ENCODE results near the gene PHF12. TPM values are rescaled to one million over a fixed set of nuclear protein-coding genes. Genes with fewer than 3 reads are reported as not detected.
A peak's percentile ranks its signal among the peaks of the same experiment; 100 is the strongest.

PHF12 gene
- total RNA-seq, 2 experiments from 2014 or later = 52.8 to 56.7 TPM

DNA sequence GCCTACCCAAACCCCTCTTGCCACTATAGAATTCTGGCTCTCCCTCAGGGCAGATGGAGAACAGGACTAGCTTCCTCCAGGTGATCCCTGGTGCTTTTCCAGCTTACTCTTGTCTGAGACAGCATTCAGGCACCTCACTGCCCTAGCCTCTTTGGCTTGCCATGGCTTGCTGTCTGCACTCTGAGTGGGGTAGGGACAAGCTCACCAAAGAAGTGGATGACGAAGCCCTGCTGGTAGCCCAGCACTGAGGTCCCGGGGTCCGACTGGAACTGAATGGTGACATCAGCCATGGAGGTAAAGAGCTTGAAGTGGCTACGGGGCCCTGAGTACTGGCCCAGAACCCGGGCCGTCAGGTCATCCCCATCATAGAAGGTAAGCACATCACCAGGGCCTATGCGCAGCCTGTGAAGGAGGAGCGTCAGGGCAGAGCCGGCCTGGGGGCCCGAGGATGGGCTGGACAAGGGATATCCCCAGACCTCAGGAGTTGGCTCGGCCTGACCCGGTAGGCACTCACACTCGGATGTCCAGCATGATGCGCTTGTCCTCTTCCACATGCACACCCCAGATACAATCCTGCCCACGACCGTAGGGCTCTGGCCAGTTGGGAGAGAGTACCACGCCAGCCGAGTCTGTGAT is 7.6 kb upstream of the PHF12 start:
- Mint-ChIP-seq H3K4me1 (ENCODE audit: low read depth) (no peaks in the 10 kb centered on the region), H3K27ac (no peak overlapping the region), H3K36me3 (ENCODE audit: low read depth) (no peaks in the 10 kb centered on the region), H3K9me3 (no peaks in the 10 kb centered on the region), H3K27me3 (ENCODE audit: low read depth) (peaks cover 7% of the 10 kb centered on the region), H3K4me3 (no peak overlapping the region)
- CTCF ChIA-PET = interaction anchor here (10.7 kb wide), 1 partner anchor 157 kb away, joined by 302 read pairs; no protein-coding TSS in a partner anchor
- no peak for DNase-seq
- intact Hi-C loops (cut with micrococcal nuclease) = loop anchor here (10.0 kb wide), 1 partner anchor 384 kb away; the partner anchor contains the start of genes ALDOC and PIGS

DNA sequence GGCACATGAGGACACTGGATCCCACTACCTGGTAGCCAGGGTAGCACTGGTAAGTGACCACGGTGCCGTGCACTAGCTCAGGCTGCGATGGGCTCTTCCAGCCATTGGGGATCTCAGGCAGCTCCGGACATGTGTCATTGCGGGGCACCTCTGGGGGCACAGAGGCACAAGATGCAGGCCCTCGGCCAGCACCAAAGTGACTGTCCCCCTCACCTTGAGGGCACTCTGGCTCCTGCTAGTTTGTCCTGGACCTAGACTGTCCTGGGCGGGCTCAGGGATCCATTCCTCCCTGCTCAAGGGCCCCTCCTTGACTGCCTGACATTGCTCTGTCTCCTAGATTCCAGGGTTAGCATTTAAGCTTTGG is 6.7 kb upstream of the PHF12 start:
- H3K9me3 Mint-ChIP-seq = no peaks in the 10 kb centered on the region
- H3K36me3 Mint-ChIP-seq (ENCODE audit: low read depth) = no peaks in the 10 kb centered on the region
- CTCF ChIA-PET = interaction anchor here (0.6 to 10.7 kb wide), 3 partner anchors 8 to 158 kb away, joined by 3 to 302 read pairs (median 7); no protein-coding TSS in a partner anchor
- H3K4me1 Mint-ChIP-seq (ENCODE audit: low read depth) = no peaks in the 10 kb centered on the region
- H3K27me3 Mint-ChIP-seq (ENCODE audit: low read depth) = peaks cover 3% of the 10 kb centered on the region
- no peak overlapping the region for H3K4me3 Mint-ChIP-seq
- no peak overlapping the region for H3K27ac Mint-ChIP-seq
- no peak for DNase-seq
- intact Hi-C loops (cut with micrococcal nuclease) = loop anchor here (10.0 kb wide), 1 partner anchor 383 kb away; the partner anchor contains the start of genes ALDOC and PIGS

DNA sequence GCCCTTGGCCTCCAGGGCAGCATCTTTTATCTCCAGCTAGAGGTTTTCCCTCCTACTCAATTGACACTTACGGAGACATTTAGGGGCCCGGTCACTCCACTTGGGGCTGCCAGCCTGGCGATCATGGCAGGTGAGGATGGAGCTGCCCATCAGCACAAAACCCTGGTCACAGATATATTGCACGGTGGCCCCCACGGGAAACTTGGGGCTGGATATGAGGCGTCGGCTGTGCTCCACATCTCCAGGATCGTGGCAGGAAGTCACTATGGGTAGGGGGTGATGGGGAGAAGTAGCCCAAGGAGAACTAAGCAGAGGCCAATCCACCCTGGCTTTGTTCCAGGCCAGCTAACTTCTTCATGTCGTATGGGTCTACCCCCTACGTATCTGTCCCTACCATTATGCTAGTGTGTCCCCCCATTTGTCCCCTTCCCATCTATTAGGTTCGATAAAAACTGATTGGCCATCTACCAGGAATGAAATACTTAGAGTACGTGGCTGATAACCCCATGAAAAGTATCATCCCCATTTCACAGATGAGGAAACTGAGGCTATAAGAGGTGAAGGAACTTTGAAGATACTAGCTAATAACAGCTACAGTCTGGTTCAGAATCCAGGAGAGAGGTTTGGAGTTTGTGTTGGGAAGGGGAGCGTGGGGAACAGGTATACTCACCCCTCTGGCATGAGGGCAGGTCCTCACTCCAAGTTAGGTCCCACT is 6.1 kb upstream of the PHF12 start:
- CTCF ChIA-PET = interaction anchor here (0.6 to 10.7 kb wide), 3 partner anchors 8 to 158 kb away, joined by 3 to 302 read pairs (median 7); no protein-coding TSS in a partner anchor
- no peak overlapping the region for H3K4me3 Mint-ChIP-seq
- H3K27ac Mint-ChIP-seq = no peak overlapping the region
- no peaks in the 10 kb centered on the region for H3K36me3 Mint-ChIP-seq (ENCODE audit: low read depth)
- H3K27me3 Mint-ChIP-seq (ENCODE audit: low read depth) = peaks cover 3% of the 10 kb centered on the region
- no peak for DNase-seq
- intact Hi-C loops (cut with micrococcal nuclease) = loop anchor here (10.0 kb wide), 1 partner anchor 383 kb away; the partner anchor contains the start of genes ALDOC and PIGS
- no peaks in the 10 kb centered on the region for H3K4me1 Mint-ChIP-seq (ENCODE audit: low read depth)
- H3K9me3 Mint-ChIP-seq = no peaks in the 10 kb centered on the region

DNA sequence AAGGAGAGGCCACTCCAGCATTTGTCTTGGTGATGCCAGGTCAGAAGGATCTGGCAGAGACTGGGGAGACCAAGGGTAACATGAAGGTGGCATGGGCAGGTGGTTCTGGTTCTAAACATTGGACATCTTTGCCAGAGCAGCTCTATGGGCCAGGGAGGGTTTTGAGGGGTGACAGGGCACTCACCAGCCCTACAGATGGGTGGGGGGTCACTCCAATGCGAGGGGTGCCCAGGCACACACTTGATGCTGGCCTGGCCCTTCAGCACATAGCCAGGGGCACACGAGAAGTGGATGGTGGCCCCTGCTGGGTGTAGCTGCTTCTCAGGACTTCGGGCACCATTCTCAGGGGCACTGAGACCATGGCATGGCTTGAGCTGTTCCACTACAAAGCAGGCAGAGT is 5.5 kb upstream of the PHF12 start:
- Mint-ChIP-seq H3K4me1 (ENCODE audit: low read depth) (no peaks in the 10 kb centered on the region), H3K27ac (no peak overlapping the region), H3K4me3 (no peak overlapping the region), H3K9me3 (no peaks in the 10 kb centered on the region), H3K36me3 (ENCODE audit: low read depth) (no peaks in the 10 kb centered on the region), H3K27me3 (ENCODE audit: low read depth) (no peaks in the 10 kb centered on the region)
- DNase-seq = no peak
- CTCF ChIA-PET = interaction anchor here (1.7 to 10.7 kb wide), 2 partner anchors 9 to 159 kb away, joined by 7 to 302 read pairs; no protein-coding TSS in a partner anchor
- intact Hi-C loops (cut with micrococcal nuclease) = loop anchor here (10.0 kb wide), 1 partner anchor 382 kb away; the partner anchor contains the start of genes ALDOC and PIGS

DNA sequence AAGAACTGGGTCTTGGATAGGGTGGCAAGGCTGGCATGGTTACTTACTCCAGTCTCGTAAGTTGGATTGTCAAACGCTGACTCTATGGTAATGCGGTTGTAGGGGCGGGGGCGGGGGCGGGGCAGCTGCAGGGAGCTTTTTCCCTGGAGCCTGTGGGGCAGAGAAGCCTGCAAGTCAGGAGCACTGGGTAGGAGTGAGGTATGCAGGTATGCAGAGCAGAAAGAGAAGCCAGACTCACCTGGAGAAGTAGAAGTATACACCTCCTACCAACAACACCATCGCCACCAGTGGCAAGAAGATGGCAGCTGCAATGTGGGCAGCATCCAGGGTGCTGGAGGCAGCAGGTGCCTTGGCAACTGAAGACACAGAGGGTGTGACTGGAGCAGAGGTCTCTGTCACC is 4.8 kb upstream of the PHF12 start:
- Mint-ChIP-seq H3K36me3 (ENCODE audit: low read depth) (no peaks in the 10 kb centered on the region), H3K4me3 (no peak overlapping the region), H3K27me3 (ENCODE audit: low read depth) (no peaks in the 10 kb centered on the region), H3K27ac (no peak overlapping the region), H3K9me3 (no peaks in the 10 kb centered on the region), H3K4me1 (ENCODE audit: low read depth) (no peaks in the 10 kb centered on the region)
- CTCF ChIA-PET = interaction anchor here (1.7 to 10.7 kb wide), 2 partner anchors 10 to 159 kb away, joined by 7 to 302 read pairs; no protein-coding TSS in a partner anchor
- intact Hi-C loops (cut with micrococcal nuclease) = loop anchor here (10.0 kb wide), 1 partner anchor 381 kb away; the partner anchor contains the start of genes ALDOC and PIGS
- no peak for DNase-seq

DNA sequence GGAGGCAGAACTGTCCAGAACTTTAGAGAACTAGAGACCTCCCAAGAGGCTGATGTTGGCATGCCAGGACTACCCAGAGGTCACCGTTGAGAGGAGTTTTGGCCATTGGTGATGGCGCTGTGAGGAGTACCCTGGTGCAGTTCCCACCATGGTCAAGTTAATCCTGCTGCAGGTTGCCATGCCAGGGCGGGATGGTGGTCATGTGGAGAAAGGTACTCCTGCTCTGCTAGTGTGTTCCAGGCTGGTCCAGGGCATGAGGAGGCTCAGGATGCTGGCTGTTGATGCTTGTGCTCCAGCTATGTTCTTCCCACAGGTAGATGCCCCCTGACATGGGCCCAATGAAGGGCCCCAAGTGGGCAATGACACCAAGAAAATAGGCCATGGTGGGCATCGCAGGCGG is 4.1 kb upstream of the PHF12 start:
- no peak overlapping the region for H3K27ac Mint-ChIP-seq
- H3K4me1 Mint-ChIP-seq (ENCODE audit: low read depth) = no peaks in the 10 kb centered on the region
- peaks cover 2% of the 10 kb centered on the region for H3K36me3 Mint-ChIP-seq (ENCODE audit: low read depth)
- no peaks in the 10 kb centered on the region for H3K27me3 Mint-ChIP-seq (ENCODE audit: low read depth)
- H3K4me3 Mint-ChIP-seq = no peak overlapping the region
- H3K9me3 Mint-ChIP-seq = no peaks in the 10 kb centered on the region
- CTCF ChIA-PET = interaction anchor here (4.5 kb wide), 1 partner anchor 228 kb away, joined by 43 read pairs; the partner anchor contains the start of genes NEK8 and TLCD1
- intact Hi-C loops (cut with micrococcal nuclease) = loop anchor here (10.0 kb wide), 1 partner anchor 381 kb away; the partner anchor contains the start of genes ALDOC and PIGS
- no peak for DNase-seq

DNA sequence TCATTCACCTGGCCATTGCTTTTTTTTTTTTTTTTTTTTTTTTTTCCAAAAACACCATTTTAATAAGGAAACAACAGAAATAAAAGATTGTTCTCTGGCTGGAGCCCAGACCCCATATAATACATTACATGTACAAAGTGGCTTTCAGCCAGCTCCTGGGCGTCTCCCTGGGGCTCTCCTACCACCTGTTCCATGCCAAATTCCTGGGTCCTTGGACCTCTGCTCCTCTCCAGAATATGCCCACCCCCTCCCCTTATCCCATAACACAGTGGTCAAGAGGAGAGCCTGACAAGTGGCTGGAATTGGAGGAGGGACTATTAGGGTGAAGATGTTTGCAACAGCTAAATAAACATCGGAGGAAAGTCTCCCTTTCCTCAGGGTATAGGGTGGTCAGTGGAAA is 3.6 kb upstream of the PHF12 start:
- Mint-ChIP-seq H3K4me3 (no peak overlapping the region), H3K4me1 (ENCODE audit: low read depth) (no peaks in the 10 kb centered on the region), H3K27ac (no peak overlapping the region), H3K27me3 (ENCODE audit: low read depth) (no peaks in the 10 kb centered on the region), H3K9me3 (no peaks in the 10 kb centered on the region), H3K36me3 (ENCODE audit: low read depth) (peaks cover 2% of the 10 kb centered on the region)
- CTCF ChIA-PET = interaction anchor here (3.8 to 4.5 kb wide), 2 partner anchors 162 to 227 kb away, joined by 28 to 43 read pairs; partner anchors contain the start of genes NEK8 and TLCD1
- no peak for DNase-seq
- intact Hi-C loops (cut with micrococcal nuclease) = loop anchor here (5.0 to 10.0 kb wide), 3 partner anchors 162 to 380 kb away; partner anchors contain the start of genes ALDOC, PIGS, SDF2 and SUPT6H

DNA sequence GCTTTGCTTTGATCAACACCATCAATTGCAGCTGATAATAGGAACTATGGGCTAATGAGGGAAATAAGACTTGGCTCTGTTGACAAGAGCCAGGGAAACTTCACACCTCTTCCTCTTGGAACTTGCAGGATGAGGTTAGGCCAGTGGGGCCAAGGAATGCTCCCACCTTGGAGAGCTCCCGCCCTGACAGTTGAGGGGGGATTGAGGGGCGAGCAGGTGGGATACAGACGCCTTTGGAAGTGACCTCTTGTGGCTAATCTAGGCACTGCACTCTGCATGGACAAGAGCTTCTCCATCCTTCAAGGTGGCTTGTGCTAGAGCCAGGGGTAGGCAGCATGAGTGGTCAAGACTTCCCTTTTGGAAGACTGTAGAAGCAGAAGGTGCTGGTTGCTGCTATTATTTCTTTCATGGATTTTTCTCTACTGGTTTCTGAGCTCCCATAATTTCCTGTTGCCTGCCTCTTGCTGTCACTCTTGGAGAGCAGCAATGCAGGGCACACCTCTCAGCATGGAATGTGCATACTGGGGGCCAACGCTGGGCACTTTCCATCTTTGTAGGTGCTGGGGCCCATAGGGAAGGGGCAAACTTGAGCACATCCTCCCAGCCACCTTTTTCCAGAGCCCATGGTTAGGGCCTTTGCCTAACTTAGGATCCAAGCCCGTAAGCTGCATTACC is 2.3 kb upstream of the PHF12 start:
- Mint-ChIP-seq H3K9me3 (no peaks in the 10 kb centered on the region), H3K36me3 (ENCODE audit: low read depth) (peaks cover 13% of the 10 kb centered on the region), H3K27ac (peak overlapping the region; percentile 64), H3K4me1 (ENCODE audit: low read depth) (peaks cover 4% of the 10 kb centered on the region), H3K27me3 (ENCODE audit: low read depth) (no peaks in the 10 kb centered on the region), H3K4me3 (no peak overlapping the region)
- CTCF ChIA-PET = interaction anchor here (0.6 to 4.5 kb wide), 31 partner anchors 9 to 280 kb away, joined by 3 to 43 read pairs (median 4); partner anchors contain the start of genes FAM222B, FLOT2, NEK8 and RPL23A
- intact Hi-C loops (cut with micrococcal nuclease) = loop anchor here (2.0 to 10.0 kb wide), 4 partner anchors 164 to 379 kb away; partner anchors contain the start of genes ALDOC, PIGS, SDF2 and SUPT6H
- peak; percentile 69 for DNase-seq

DNA sequence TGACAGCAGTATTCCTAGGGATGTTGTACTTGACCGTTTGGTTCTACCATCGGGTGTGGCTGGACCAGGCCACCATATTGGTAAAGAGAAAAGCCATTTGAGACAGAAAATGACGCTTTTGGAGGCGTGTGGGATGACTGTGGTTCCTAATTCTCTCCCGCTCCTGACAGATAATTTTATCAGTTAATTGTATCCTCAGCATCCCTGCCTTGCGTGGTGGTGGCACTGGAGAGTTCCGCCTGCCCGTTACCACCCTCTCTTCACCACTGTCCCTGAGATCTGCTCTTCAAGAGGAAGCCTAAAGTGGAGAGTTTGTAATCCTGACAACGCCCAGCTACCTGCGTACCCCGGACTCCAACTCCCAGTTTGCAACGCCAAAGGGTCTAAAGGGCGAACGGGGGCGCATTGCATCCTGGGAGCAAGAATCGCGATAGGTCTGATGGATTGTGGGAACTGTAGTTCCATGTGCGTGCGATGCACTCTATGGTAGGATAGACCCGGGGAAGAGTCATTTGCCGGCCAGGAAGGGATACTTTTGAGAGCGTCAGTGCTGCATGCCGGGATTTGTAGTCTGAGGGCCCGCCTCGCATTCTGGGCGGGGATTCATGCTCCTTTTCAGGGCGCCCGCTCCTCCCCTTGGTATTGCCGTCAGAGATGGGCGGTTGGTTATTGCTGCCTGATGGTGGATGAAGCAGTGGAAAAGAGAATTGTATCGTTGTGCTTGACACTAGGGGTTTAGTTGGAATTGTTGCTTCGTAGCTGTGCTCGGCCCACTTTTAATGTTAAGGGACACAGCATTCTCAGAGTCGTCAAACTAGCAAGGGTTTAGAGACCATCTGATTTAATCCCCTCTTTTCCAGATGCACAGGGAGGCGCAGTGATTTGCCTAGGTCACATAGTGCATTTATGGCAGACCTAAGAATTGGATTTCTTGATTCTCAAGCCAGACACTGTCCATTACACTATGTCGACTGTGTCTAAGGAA is 965 bp upstream of the PHF12 start:
- CTCF ChIA-PET = interaction anchor here (0.5 to 4.5 kb wide), 21 partner anchors 8 to 438 kb away, joined by 3 to 43 read pairs (median 4); partner anchors contain the start of genes DHRS13, NEK8, RPL23A and TAOK1
- H3K9me3 Mint-ChIP-seq = no peaks in the 10 kb centered on the region
- peak; percentile 98 for DNase-seq
- intact Hi-C loops (cut with micrococcal nuclease) = loop anchor here (1.0 to 10.0 kb wide), 17 partner anchors 30 to 617 kb away; partner anchors contain the start of genes ALDOC, BLTP2, DHRS13 and FAM222B
- peaks cover 17% of the 10 kb centered on the region for H3K4me1 Mint-ChIP-seq (ENCODE audit: low read depth)
- no peak overlapping the region for H3K27ac Mint-ChIP-seq
- H3K4me3 Mint-ChIP-seq = no peak overlapping the region
- no peaks in the 10 kb centered on the region for H3K27me3 Mint-ChIP-seq (ENCODE audit: low read depth)
- H3K36me3 Mint-ChIP-seq (ENCODE audit: low read depth) = peaks cover 23% of the 10 kb centered on the region

DNA sequence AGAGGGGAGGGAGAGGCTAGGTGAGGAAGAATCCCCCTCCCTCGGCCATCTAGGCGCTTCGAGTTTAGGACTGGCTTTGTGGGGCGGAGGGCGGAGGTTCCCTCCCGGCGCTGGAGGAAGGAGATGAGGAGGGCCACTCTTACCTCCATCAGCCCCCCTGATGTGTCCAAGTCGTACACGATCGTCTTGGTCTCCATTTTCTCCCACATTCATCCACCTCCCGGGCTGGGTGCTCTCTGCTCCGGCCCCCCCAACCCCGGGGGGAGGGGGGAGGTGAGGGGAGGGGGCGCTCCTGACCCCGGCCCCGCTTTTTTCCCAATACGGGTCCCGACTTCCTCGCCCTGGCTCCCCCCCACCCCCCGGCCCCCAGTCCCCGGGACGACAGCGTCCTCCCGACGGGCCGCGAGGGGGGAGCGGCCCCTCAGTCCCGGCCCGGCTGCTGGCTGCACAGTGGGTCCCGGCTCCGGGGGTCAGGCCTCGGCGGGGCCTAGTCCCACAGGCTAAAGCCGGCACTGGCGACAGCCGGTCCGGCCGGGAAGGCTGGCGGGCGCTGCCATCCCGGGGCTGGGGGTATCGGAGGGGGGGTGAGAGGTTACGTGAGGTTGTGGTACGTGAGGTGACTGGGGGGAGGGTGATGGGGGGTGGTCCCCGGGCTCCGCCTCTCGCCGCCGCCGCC is 428 bp downstream of the PHF12 start:
- Mint-ChIP-seq H3K4me3 (peak overlapping the region; percentile 96), H3K27ac (peak overlapping the region; percentile 97), H3K36me3 (ENCODE audit: low read depth) (peaks cover 28% of the 10 kb centered on the region), H3K4me1 (ENCODE audit: low read depth) (peaks cover 31% of the 10 kb centered on the region), H3K27me3 (ENCODE audit: low read depth) (no peaks in the 10 kb centered on the region), H3K9me3 (no peaks in the 10 kb centered on the region)
- CTCF ChIA-PET = interaction anchor here (0.8 to 6.0 kb wide), 8 partner anchors 17 to 223 kb away, joined by 3 to 43 read pairs (median 14); partner anchors contain the start of genes DHRS13, NEK8 and TLCD1
- intact Hi-C loops (cut with micrococcal nuclease) = loop anchor here (1.0 to 10.0 kb wide), 9 partner anchors 108 to 616 kb away; partner anchors contain the start of genes ALDOC, FAM222B, IFT20 and NUFIP2
- DNase-seq = no peak

All from activated naive CD4-positive, alpha-beta T cell treated with anti-CD3 and anti-CD28 coated beads for 36 hours (primary cell).